GM10266 (cell line): Measurements from ENCODE around the gene CRBN.

Source experiments
- DNase-seq: peaks from one replicate; pipeline ENCODE4 v3.0.0; 2012; ENCODE audit errors: extremely low spot score
- TF ChIP-seq, protein P1 (sequence below): IDR thresholded peaks from 2 replicates; pipeline ENCODE4 v1.5.1; 2012; ENCODE audit warnings: mild to moderate bottlenecking, low read depth; ENCODE audit not compliant: control insufficient read depth, insufficient read depth; ENCODE audit errors: missing control alignments

Gene CRBN

DNA sequence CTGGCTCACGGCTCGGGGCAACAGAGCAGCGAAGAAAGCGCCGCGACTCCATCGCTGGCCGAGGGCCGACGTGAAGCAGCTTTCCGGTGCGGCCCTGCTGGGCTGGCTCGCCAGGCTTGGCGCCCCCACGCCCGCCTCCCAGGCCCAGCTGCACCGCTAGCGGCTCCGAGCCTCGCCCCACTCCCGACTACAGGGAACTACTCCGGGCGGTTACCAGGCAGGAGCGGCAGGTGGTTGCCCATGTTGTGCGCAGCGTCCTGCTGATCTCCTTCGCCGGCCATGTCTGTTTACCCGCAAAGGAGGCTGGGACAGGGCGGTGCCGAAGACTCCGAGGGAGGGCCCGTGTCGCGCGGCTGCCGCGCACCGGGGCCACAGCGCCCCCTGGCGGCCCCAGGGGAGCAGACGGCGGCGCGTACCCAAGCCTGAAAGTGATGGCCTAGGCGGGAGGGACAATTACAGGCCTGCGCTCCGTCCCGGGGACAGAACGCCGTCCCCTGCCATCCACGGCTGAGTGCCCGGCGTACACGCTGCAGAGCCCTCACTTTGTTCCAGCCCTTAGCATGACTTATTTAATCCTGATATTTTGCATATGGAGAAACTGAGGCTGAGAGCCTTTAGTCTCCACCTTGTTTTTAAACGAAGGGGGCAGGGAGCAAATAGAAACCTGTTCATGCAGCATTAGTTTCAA lies at the start of gene CRBN:
Gene CRBN (minus strand): TSS at position 285 of the 688 bp plus-strand sequence. CDS start 4 bp downstream, at position 281.
- TF ChIP-seq, protein P1, sequence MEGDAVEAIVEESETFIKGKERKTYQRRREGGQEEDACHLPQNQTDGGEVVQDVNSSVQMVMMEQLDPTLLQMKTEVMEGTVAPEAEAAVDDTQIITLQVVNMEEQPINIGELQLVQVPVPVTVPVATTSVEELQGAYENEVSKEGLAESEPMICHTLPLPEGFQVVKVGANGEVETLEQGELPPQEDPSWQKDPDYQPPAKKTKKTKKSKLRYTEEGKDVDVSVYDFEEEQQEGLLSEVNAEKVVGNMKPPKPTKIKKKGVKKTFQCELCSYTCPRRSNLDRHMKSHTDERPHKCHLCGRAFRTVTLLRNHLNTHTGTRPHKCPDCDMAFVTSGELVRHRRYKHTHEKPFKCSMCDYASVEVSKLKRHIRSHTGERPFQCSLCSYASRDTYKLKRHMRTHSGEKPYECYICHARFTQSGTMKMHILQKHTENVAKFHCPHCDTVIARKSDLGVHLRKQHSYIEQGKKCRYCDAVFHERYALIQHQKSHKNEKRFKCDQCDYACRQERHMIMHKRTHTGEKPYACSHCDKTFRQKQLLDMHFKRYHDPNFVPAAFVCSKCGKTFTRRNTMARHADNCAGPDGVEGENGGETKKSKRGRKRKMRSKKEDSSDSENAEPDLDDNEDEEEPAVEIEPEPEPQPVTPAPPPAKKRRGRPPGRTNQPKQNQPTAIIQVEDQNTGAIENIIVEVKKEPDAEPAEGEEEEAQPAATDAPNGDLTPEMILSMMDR, result peak; percentile 99
- peak; percentile 94 for DNase-seq

DNA sequence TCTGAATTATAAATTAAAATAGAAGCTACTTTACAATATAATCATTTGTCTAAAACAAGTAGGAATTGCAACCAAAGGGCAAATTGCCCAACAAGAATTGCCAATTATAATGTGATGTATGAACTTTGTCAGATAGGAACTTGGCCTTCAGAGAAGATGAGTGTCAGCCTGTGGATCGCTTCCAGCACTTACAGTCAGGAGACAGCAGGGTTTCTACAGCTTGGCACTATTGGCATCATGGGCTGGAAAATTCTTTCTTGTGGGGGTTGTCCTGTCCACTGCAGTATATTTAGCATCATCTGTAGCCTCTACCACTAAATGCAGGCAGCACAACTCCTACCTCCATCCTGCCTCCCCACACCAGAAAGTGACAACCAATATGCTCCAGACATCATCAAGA lies 48.1 kb upstream of the CRBN start:
- TF ChIP-seq, protein P1, result no peak
- DNase-seq, result no peak

DNA sequence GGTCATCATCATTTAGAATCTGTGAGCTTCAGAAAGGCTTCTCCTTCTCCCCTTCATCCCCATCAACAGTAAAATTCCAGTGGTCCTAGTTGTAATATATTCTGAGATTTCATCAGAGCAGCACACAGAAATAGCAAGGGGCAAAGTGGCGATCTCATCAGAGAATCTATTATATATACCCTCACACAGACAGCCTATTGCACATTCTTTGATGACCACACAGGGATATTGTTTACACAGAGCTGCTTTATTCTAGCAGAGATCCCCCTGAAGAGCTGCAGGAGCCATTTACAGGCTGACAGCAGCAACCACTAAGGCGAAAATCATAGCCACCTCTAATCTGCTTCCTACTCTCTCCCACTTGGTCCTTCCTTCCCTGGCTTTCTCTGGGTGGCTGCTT lies 42.0 kb upstream of the CRBN start:
- TF ChIP-seq, protein P1, result no peak
- no peak for DNase-seq

DNA sequence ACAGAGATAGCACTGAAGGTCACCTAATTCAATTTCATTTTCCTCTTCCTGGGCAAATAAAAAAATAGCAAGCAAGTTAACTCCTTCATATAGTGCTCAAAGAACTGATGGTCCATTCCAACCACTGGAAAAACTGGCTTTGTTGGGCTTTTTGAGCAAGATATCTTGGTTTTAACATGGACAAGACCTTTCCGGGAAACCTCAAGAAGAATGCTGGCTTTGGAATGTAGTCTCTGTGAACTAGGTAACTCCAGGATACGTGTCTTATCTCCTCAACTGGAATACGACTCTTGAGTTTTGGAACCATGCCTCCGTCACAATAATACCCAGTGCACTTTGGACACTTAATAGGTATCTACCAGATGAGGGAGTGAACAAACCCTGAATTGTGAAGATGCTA lies 36.9 kb upstream of the CRBN start:
- TF ChIP-seq, protein P1, result no peak

DNA sequence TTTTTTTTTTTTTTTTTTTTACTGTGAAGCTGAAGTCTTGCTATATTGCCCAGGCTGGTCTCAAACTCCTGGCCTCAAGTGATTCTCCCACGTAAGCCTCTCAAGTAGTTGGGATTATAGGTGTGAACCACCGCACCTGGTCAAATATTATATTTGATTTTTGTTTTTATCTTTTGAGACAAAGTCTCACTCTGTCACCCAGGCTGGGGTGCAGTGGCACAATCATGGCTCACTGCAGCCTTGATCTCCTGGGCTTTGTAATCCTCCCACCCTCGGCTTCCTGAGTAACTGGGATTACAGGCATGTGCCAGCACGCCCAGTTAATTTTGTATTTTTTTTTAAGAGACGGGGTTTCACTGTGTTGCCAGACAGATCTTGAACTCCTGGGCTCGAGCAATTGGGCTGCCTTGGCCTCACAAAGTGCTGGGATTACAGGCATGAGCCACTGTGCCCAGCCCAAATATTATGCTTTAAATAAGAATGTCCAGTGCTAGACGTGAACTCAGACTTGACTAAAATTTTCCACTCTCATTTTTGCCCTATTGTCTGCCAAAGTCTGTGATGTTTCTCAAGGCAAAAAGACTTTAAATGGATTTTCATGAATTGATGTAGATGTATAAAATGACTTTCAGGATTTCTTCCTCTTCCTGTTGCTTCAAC lies 33.4 kb upstream of the CRBN start:
- DNase-seq, result no peak
- TF ChIP-seq, protein P1, result no peak

More for the DNA sequence above, 36.9 kb upstream of the CRBN start:
- DNase-seq, result no peak

DNA sequence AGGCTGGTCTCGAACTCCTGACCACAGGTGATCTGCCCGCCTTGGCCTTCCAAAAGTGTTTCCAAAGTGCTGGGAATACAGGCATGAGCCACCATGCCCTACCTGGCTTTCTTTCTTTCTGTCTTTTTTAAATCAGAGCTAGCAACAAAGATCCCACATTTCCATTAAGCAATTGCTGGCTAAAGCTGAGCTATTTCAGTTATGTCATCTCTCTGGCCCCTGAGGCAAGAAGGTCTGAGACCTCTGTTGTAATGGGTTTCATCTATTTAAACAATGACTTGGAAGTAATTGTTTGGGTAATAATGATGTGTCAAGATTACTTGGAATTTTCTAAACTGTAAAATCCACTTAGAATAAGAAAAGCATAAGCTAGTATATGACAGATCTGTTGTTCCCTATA lies 30.2 kb upstream of the CRBN start:
- no peak for DNase-seq

DNA sequence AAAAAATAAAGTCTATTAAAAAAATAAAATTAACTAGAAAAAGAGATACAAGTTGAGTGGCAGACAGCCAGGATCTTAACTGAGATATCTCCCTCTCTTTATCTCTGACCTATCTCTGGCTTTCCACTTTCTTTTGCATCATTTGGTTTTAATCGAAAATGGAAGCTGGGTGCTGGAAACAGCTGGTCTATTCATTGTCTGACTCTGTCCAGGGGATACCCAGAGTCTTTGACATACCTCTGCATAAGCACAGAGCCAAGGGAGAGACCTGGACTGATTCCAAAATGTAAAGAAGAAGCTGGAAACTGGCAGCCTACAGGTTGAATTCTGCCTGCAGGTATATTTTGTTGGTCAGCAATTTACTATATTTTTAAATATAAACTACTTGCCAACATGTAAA lies 29.6 kb upstream of the CRBN start:
- TF ChIP-seq, protein P1, result no peak
- no peak for DNase-seq

More for the DNA sequence above, 30.2 kb upstream of the CRBN start:
- TF ChIP-seq, protein P1, result no peak
